ENCODE data around the gene ACOXL. TPM values are rescaled to one million over a fixed set of nuclear protein-coding genes. Genes with fewer than 3 reads are reported as not detected.

Gene ACOXL
- total RNA-seq, 4 donors from 2014 or later, result not detected

DNA sequence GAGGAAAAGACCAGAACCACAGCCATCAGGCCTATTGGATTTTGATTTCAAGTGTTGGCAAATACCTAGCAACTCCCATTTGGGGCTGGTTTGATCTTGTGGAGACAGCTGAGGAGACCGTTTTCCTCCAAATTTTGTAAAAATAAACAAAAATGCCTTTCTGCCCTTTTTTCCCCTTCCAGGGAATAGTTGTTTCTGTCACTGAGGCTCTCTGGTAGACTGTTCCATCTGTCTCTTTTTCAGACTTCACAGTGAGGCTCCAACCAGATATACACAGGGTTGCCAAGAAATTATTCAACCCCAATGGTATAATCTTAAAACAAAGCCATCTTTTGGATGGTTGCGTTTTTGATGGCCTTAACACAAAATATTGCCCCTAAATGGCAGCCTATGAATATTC lies 115.7 kb downstream of the ACOXL start:
- intact Hi-C loops (cut with DNase I), result no loop called here
- Histone ChIP-seq H3K27me3 (peaks cover 0 to 5% (median 0%) of the 10 kb centered on the region in 4 donors), H3K9me3 (no peaks in the 10 kb centered on the region), H3K4me1 (no peaks in the 10 kb centered on the region), H3K27ac (no peak overlapping the region), H3K36me3 (no peaks in the 10 kb centered on the region), H3K4me3 (no peak overlapping the region)
- no peak for DNase-seq
- 62 to 83% methylated on average over 2 of the region's 2 CpGs for WGBS, 2 donors
- no peak for TF ChIP-seq POLR2A (IDR thresholded peaks at IDR 0.05)
- TF ChIP-seq, protein P1, sequence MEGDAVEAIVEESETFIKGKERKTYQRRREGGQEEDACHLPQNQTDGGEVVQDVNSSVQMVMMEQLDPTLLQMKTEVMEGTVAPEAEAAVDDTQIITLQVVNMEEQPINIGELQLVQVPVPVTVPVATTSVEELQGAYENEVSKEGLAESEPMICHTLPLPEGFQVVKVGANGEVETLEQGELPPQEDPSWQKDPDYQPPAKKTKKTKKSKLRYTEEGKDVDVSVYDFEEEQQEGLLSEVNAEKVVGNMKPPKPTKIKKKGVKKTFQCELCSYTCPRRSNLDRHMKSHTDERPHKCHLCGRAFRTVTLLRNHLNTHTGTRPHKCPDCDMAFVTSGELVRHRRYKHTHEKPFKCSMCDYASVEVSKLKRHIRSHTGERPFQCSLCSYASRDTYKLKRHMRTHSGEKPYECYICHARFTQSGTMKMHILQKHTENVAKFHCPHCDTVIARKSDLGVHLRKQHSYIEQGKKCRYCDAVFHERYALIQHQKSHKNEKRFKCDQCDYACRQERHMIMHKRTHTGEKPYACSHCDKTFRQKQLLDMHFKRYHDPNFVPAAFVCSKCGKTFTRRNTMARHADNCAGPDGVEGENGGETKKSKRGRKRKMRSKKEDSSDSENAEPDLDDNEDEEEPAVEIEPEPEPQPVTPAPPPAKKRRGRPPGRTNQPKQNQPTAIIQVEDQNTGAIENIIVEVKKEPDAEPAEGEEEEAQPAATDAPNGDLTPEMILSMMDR (IDR thresholded peaks at IDR 0.05), result no peak

- TF ChIP-seq POLR2A (IDR thresholded peaks at IDR 0.05), result no peak
- TF ChIP-seq, protein P1 (IDR thresholded peaks at IDR 0.05), result no peak
- Histone ChIP-seq H3K27ac (no peak overlapping the region), H3K9me3 (no peaks in the 10 kb centered on the region), H3K36me3 (no peaks in the 10 kb centered on the region), H3K27me3 (peaks cover 0 to under 1% (median 0%) of the 10 kb centered on the region in 4 donors), H3K4me1 (no peaks in the 10 kb centered on the region), H3K4me3 (no peak overlapping the region)
- intact Hi-C loops (cut with DNase I), result no loop called here
- no peak for DNase-seq
- 68 to 77% methylated on average over 10 to 12 of the region's 13 CpGs for WGBS, 2 donors
Measured at GRCh38 chr2:110848519-110849030, 116.2 kb downstream of the ACOXL start.

DNA sequence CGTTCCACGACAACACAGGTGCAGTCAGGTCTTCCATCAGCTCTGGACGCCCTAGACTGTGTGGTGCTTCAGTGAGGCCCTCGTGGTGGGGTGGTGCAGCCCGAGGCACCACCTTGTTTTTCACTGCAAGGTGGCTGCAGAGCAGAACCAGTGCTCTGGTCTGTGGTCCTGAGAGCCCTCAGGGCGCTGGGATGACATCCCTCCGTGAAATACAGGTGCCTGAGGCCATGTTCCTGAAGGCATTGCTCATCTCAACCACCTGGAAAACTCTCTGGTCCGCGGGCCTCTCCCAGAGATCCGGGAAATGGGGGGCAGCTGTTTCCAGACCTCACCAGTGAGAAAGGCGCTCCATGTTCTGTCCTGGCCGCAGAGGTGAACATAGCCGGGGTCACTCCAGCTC lies 119.2 kb downstream of the ACOXL start:
- H3K4me3 ChIP-seq, result no peak overlapping the region
- H3K4me1 ChIP-seq, result no peaks in the 10 kb centered on the region
- intact Hi-C loops (cut with DNase I), result no loop called here
- no peaks in the 10 kb centered on the region for H3K36me3 ChIP-seq
- H3K27me3 ChIP-seq, result no peaks in the 10 kb centered on the region
- no peak for TF ChIP-seq POLR2A (IDR thresholded peaks at IDR 0.05)
- TF ChIP-seq, protein P1 (IDR thresholded peaks at IDR 0.05), result no peak
- no peak overlapping the region for H3K27ac ChIP-seq
- no peaks in the 10 kb centered on the region for H3K9me3 ChIP-seq
- no peak for DNase-seq
- 78 to 83% methylated on average over 5 to 6 of the region's 13 CpGs for WGBS, 2 donors

DNA sequence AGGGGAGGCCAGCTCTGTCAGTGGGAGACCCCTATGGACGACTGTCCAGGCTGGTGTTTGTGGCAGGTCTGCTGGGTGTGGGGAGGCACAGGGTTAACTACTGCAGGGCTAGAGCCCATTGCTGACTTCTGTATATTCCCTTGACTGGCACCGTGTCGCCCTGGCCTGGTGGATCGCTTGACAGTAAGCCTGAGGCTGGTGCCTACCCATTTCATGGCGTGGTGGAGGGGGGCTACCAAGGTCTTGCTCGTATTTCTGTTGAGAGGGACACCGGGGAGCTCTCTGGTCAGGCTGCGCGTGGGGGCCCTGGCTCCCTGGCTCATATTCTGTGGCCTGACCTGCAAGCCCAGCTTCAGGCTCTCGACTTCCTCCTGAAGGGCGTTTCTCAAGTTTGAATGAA lies 119.7 kb downstream of the ACOXL start:
- no peak for DNase-seq
- intact Hi-C loops (cut with DNase I), result no loop called here
- TF ChIP-seq, protein P1 (IDR thresholded peaks at IDR 0.05), result no peak
- no peak for TF ChIP-seq POLR2A (IDR thresholded peaks at IDR 0.05)
- Histone ChIP-seq H3K4me3 (no peak overlapping the region), H3K27ac (no peak overlapping the region), H3K9me3 (no peaks in the 10 kb centered on the region), H3K36me3 (no peaks in the 10 kb centered on the region), H3K4me1 (no peaks in the 10 kb centered on the region), H3K27me3 (no peaks in the 10 kb centered on the region)
- 82 to 88% methylated on average over 7 of the region's 11 CpGs for WGBS, 2 donors

GRCh38 chr2:110852541-110853263 lies 120.3 kb downstream of the ACOXL start:
- DNase-seq, result no peak
- Histone ChIP-seq H3K36me3 (no peaks in the 10 kb centered on the region), H3K4me1 (no peaks in the 10 kb centered on the region), H3K4me3 (no peak overlapping the region), H3K27me3 (peaks cover 0 to 6% (median 0%) of the 10 kb centered on the region in 4 donors), H3K9me3 (no peaks in the 10 kb centered on the region), H3K27ac (no peak overlapping the region)
- 86 to 92% methylated on average over 7 to 8 of the region's 8 CpGs for WGBS, 2 donors
- intact Hi-C loops (cut with DNase I), result no loop called here
- no peak for TF ChIP-seq POLR2A (IDR thresholded peaks at IDR 0.05)
- TF ChIP-seq, protein P1 (IDR thresholded peaks at IDR 0.05), result no peak

All from esophagus squamous epithelium (tissue), 5 donors.